Osteoblast (primary cell): ENCODE results near the gene TCF12. TPM values are rescaled to one million over a fixed set of nuclear protein-coding genes. Genes with fewer than 3 reads are reported as not detected.

ENCODE experiments used
- DNase-seq: peaks from one replicate; pipeline ENCODE4 v3.0.0; 2011; ENCODE audit warnings: low spot score, mixed read lengths; ENCODE audit not compliant: insufficient read length; ENCODE audit errors: missing footprints
- H2AFZ ChIP-seq: 2 replicates; pipeline ENCODE4 v1.6.0; 2011; ENCODE audit warnings: mild to moderate bottlenecking, low read length
- H3K27ac ChIP-seq: 2 replicates; pipeline ENCODE4 v1.5.1; 2011; ENCODE audit warnings: mild to moderate bottlenecking, low read depth, low read length, moderate library complexity
- H3K27me3 ChIP-seq: 2 replicates; pipeline ENCODE4 v1.6.0; 2012; ENCODE audit warnings: mild to moderate bottlenecking, control low read depth, inconsistent platforms, low read length, moderate library complexity; ENCODE audit not compliant: insufficient read depth
- H3K36me3 ChIP-seq: 2 replicates; pipeline ENCODE4 v1.5.1; 2011; ENCODE audit warnings: mild to moderate bottlenecking, low read length, control low read depth, moderate library complexity; ENCODE audit not compliant: insufficient read depth
- H3K4me1 ChIP-seq: 2 replicates; pipeline ENCODE4 v1.5.1; 2011; ENCODE audit warnings: mild to moderate bottlenecking, low read length, control low read depth, moderate library complexity; ENCODE audit not compliant: insufficient read depth
- H3K4me2 ChIP-seq: 2 replicates; pipeline ENCODE4 v1.6.0; 2011; ENCODE audit warnings: mild to moderate bottlenecking, low read length; ENCODE audit not compliant: insufficient read depth
- H3K4me3 ChIP-seq: fragments of 200-600 bp; sonication (generic); 3 replicates; pipeline ENCODE4 v1.5.1; 2012; ENCODE audit warnings: mild to moderate bottlenecking, low read length, inconsistent platforms; ENCODE audit not compliant: insufficient read depth
- H3K79me2 ChIP-seq: 2 replicates; pipeline ENCODE4 v1.6.0; 2012; ENCODE audit warnings: mild to moderate bottlenecking, low read length, control low read depth, inconsistent platforms; ENCODE audit not compliant: insufficient read depth
- H3K9me3 ChIP-seq: 2 replicates; pipeline ENCODE4 v1.5.1; 2011; ENCODE audit warnings: low read depth, low read length, control low read depth
- H4K20me1 ChIP-seq: 2 replicates; pipeline ENCODE4 v1.6.0; 2012; ENCODE audit warnings: mild to moderate bottlenecking, low read length, control low read depth; ENCODE audit not compliant: insufficient read depth
- CTCF ChIP-seq: IDR thresholded peaks from 2 replicates; pipeline ENCODE4 v1.5.1; 2011; ENCODE audit warnings: mild to moderate bottlenecking, low read depth, low read length, moderate library complexity; ENCODE audit errors: extremely low read depth
- total RNA-seq: library from RNA; depleted of rRNA; stranded (reverse); fragments of >200 nt; gene quantifications from 2 replicates; pipeline ENCODE4 v1.2.3, GENCODE V29; 2012

TCF12 gene
- total RNA-seq, 1 donor: 86.5 TPM

- Histone ChIP-seq H3K27ac (no peak overlapping the region), H3K36me3 (peaks cover 26% of the 10 kb centered on the region), H3K4me2 (no peak overlapping the region), H3K4me1 (peaks cover 7% of the 10 kb centered on the region), H4K20me1 (no peaks in the 10 kb centered on the region), H2AFZ (no peak overlapping the region), H3K79me2 (no peaks in the 10 kb centered on the region), H3K27me3 (no peaks in the 10 kb centered on the region), H3K4me3 (no peak overlapping the region), H3K9me3 (no peaks in the 10 kb centered on the region)
- DNase-seq: no peak
- no peak for TF ChIP-seq CTCF
Measured at GRCh38 chr15:57237301-57237642, 318.8 kb downstream of the TCF12 start.

DNA sequence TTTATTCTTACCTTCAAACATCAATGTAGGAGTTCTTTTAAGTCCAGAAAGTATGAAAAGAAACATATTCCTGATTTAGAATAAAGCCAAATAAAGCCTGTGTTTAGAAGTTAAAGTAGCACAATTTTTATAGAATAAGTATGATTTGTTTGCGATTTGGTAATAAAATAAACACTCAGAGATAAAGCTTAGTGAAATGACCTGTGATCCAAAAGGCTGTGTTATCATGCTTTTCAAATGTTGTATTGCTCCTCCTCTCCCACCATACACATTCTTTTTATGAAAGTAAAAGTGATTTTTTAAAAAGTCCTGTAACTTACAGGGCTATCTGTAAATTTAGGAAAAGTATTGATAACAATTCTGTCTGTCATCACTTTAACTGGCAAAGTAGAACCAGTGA is 319.2 kb downstream of the TCF12 start:
- Histone ChIP-seq H3K36me3 (peaks cover 22% of the 10 kb centered on the region), H2AFZ (no peak overlapping the region), H3K27me3 (no peaks in the 10 kb centered on the region), H3K4me1 (peaks cover 7% of the 10 kb centered on the region), H4K20me1 (no peaks in the 10 kb centered on the region), H3K4me3 (no peak overlapping the region), H3K79me2 (no peaks in the 10 kb centered on the region), H3K4me2 (no peak overlapping the region), H3K27ac (no peak overlapping the region), H3K9me3 (no peaks in the 10 kb centered on the region)
- no peak for TF ChIP-seq CTCF
- no peak for DNase-seq

- Histone ChIP-seq H3K36me3 (peaks cover 24% of the 10 kb centered on the region), H3K27me3 (no peaks in the 10 kb centered on the region), H4K20me1 (no peaks in the 10 kb centered on the region), H2AFZ (no peak overlapping the region), H3K4me3 (no peak overlapping the region), H3K27ac (no peak overlapping the region), H3K4me1 (no peaks in the 10 kb centered on the region), H3K79me2 (no peaks in the 10 kb centered on the region), H3K4me2 (no peak overlapping the region), H3K9me3 (no peaks in the 10 kb centered on the region)
- no peak for DNase-seq
- no peak for TF ChIP-seq CTCF
Measured at GRCh38 chr15:57245130-57245529, 326.7 kb downstream of the TCF12 start.

- Histone ChIP-seq H3K79me2 (no peaks in the 10 kb centered on the region), H3K4me2 (no peak overlapping the region), H2AFZ (no peak overlapping the region), H3K4me1 (no peaks in the 10 kb centered on the region), H3K27me3 (no peaks in the 10 kb centered on the region), H3K36me3 (peaks cover 28% of the 10 kb centered on the region), H3K4me3 (no peak overlapping the region), H4K20me1 (no peaks in the 10 kb centered on the region), H3K9me3 (no peaks in the 10 kb centered on the region), H3K27ac (no peak overlapping the region)
- no peak for DNase-seq
- no peak for TF ChIP-seq CTCF
Measured at GRCh38 chr15:57245714-57246113, 327.3 kb downstream of the TCF12 start.
